GM13976 (cell line): Measurements from ENCODE around the gene ARHGAP42.

ENCODE experiments used
- DNase-seq: peaks from one replicate; pipeline ENCODE4 v3.0.0; 2012; ENCODE audit warnings: low spot score
- in situ Hi-C: fragments of 300-500 bp; cut with MboI; formaldehyde crosslinking; loops from one replicate; pipeline ENCODE4 v1.12.0; 2022; ENCODE audit warnings: low sequenced_read_pairs, mixed read lengths, inconsistent platforms; ENCODE audit not compliant: unreplicated experiment
- TF ChIP-seq, protein P1 (sequence below): IDR thresholded peaks from 2 replicates; pipeline ENCODE4 v1.5.1; 2012; ENCODE audit warnings: borderline replicate concordance, mild to moderate bottlenecking; ENCODE audit not compliant: insufficient read depth; ENCODE audit errors: extremely low read depth, missing control alignments, control extremely low read depth

The ARHGAP42 gene

DNA sequence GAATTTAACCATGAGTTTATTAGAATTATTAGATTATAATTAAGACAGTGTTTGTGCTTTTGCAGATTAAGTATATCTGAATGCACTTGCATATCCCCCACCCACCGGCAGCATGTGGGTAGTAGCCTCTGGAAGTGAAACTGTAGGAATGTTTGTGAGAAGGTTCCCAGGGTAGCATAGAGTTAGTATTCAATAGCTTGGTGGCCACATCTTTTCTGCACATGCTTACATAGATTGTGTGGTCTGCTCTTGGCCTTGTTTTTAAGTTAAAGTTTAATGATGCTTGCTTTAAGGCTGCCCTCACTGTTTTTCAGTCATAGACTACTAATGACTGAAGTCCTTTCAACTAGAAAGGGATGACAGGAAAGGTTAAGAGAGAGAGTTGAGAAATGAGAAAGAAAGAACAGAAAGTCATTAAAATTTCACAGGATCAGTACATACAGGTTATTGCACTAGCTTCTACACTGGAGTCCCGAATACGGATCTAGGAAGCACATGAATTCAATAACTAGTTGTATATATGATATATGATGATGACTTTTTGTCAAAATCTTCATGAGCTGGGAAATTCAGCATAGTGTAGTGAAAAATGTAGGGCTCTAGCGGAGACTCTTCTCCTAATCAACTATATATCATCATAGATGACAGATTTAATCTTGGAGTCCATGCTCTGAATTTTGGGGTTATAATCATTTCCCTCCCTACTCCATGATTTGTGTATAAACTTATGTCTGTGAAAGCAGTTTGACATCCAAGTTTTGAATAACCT, 137.1 kb downstream of the ARHGAP42 start:
- DNase-seq = no peak
- TF ChIP-seq, protein P1, sequence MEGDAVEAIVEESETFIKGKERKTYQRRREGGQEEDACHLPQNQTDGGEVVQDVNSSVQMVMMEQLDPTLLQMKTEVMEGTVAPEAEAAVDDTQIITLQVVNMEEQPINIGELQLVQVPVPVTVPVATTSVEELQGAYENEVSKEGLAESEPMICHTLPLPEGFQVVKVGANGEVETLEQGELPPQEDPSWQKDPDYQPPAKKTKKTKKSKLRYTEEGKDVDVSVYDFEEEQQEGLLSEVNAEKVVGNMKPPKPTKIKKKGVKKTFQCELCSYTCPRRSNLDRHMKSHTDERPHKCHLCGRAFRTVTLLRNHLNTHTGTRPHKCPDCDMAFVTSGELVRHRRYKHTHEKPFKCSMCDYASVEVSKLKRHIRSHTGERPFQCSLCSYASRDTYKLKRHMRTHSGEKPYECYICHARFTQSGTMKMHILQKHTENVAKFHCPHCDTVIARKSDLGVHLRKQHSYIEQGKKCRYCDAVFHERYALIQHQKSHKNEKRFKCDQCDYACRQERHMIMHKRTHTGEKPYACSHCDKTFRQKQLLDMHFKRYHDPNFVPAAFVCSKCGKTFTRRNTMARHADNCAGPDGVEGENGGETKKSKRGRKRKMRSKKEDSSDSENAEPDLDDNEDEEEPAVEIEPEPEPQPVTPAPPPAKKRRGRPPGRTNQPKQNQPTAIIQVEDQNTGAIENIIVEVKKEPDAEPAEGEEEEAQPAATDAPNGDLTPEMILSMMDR = no peak
- in situ Hi-C loops = no loop called here

- in situ Hi-C loops = no loop called here
- DNase-seq = no peak
- TF ChIP-seq, protein P1 = no peak
Observed at GRCh38 chr11:100825626-100826025, 138.5 kb downstream of the ARHGAP42 start.

DNA sequence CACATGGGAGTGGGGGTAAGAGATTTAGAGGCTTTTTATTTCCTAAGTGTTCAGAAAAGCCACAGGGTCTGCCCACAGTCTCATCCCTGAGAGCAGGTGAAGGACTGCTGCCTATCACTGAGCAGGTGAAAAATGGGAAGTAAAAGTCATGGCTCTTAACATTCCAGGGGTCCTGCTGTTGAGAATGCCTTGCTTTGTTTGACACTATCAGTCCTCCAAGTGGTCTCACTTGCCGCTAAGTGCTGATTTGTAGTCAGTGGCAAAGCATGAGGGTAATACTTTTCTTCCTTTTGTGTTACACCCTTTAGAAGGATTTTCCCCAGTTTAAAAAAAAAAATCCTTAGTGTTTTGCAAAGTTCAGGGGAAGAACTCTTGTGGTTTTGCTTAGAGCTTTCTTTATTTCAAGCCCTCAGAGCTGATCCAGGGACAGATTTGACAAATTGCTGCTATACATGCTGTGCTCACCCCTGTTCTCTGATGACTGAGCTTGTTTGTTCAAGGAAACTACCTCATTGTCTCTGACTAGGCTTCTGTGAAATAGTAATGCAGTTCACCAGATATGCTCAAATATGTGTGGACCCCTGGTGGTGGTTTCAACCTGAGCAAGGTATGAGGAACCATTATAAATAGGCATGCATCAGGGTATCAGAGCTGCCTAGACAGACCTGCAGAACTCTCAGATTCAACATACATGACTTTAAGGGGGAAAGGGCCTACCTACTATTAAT, 141.0 kb downstream of the ARHGAP42 start:
- DNase-seq = no peak
- in situ Hi-C loops = no loop called here
- TF ChIP-seq, protein P1 = no peak

DNA sequence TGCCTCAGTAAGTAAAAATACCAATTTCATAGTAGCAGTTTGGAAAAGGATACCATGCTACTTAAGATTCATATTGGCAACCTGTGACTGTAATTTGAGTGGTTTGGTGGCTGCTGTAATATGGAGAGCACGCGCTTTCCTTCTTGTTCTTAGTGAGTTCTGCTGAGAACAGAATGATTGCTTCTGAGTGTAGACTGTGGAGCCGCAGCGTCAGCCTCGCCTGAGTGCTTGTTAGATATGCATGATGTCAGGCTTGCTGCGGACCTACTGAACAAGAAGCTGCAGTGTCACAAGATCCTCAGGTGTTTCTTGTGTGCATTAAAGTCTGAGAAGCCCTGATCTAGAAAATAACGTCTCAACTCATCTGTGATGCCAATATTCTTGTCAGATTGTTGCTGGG, 143.2 kb downstream of the ARHGAP42 start:
- in situ Hi-C loops = no loop called here
- TF ChIP-seq, protein P1 = no peak
- DNase-seq = no peak

DNA sequence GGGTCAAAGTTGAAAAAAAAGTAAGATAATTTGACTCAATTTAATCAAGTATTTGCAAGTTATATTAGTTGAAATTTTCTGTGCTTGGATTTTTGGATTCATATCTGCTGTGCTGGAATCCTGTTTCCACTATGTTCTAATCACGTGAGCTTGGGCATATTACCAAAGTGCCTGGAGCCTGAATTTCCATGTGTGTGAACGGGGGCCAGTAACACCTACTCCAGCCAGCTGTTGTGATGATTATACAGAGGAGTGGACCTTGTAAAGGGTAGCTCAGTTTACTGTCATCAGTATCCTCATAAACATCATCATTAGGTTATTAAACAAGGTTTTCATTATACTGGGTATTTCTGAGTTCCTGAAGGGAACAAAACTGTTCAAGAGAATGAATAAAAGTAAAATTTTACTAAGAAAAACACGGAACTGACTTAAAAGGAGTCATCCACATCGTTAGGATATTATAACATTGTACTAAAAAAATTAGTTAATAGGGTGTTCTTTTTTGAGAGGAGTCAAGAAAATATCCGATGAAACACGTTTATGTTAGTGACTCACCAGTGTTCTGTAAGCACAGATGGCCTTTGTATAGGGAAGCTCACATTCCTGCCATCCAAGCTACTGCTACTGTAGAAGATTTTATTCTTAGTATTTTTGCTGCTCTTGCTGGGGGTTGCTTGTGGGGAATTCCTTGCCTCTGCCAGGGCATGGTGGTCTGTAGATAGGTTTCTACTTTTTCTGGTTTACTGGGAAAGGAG, 144.1 kb downstream of the ARHGAP42 start:
- no peak for DNase-seq

More for the DNA sequence above, 144.1 kb downstream of the ARHGAP42 start:
- TF ChIP-seq, protein P1 = no peak
- in situ Hi-C loops = no loop called here
